Ectodermal cell (in vitro differentiated cells): ENCODE results near the gene PROKR1.
A peak's percentile ranks its signal among the peaks of the same experiment; 100 is the strongest.

Experiments used
- H3K27ac ChIP-seq: 2 replicates; pipeline ENCODE4 v1.7.0; 2013; ENCODE audit warnings: mild to moderate bottlenecking, low read depth, low read length; ENCODE audit not compliant: insufficient read depth, poor library complexity, severe bottlenecking
- H3K27me3 ChIP-seq: 2 replicates; pipeline ENCODE4 v1.7.0; 2013; ENCODE audit warnings: mild to moderate bottlenecking, low read length; ENCODE audit not compliant: insufficient read depth, control insufficient read depth, poor library complexity, severe bottlenecking
- H3K36me3 ChIP-seq: one replicate; pipeline ENCODE4 v1.7.0; 2013; ENCODE audit warnings: low read length; ENCODE audit not compliant: control insufficient read depth, insufficient read depth
- H3K4me1 ChIP-seq: one replicate; pipeline ENCODE4 v1.7.0; 2013; ENCODE audit warnings: low read length; ENCODE audit not compliant: control insufficient read depth, insufficient read depth
- H3K4me3 ChIP-seq: 2 replicates; pipeline ENCODE4 v1.7.0; 2013; ENCODE audit warnings: low read depth, low read length, control low read depth; ENCODE audit not compliant: insufficient read depth
- H3K9me3 ChIP-seq: 2 replicates; pipeline ENCODE4 v1.7.0; 2013; ENCODE audit warnings: mild to moderate bottlenecking, low read length, moderate library complexity; ENCODE audit not compliant: control insufficient read depth
- WGBS, 2 experiments: methylation state at CpG; one replicate each; pipeline ENCODE4 v1.1.7; 2013; ENCODE audit warnings: missing lambda C conversion rate in 2 of 2; 5-methylcytosine and 5-hydroxymethylcytosine counted together

PROKR1 gene

DNA sequence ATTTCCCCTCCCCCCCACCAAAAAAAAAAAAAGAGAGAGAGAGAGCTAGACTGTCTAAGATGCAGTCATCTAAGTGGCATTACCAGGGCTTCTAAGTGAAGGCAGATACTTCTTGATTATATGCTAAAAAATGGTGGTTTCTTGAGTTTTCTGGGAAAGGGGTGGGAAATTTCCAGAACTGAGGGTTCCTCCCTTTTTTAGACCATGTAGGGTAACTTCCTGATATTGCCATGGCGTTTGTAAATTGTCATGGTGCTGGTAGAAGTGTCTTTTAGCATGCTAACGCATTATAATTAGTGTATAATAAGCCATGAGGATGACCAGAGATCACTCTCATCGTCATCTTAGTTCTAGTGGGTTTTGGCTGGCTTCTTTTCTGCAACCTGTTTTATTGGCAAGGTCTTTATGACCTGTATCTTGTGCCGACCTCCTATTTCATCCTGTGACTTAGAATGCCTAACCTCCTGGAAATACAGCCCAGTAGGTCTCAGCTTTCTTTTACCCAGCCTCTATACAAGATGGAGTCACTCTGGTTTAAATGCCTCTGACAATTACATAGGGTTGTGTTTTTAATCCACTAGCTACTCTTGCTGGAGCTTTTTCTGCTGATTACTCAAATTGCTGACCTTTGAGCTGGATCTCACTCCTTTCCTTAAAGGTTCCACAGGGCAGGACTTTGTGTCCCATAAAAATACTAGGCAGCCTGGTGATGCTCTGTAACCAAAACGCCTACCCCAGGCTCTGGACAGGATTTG is 30.4 kb upstream of the PROKR1 start:
- Histone ChIP-seq H3K4me1 (no peaks in the 10 kb centered on the region), H3K9me3 (peaks cover 2% of the 10 kb centered on the region), H3K4me3 (no peak overlapping the region), H3K27me3 (no peaks in the 10 kb centered on the region), H3K27ac (no peak overlapping the region), H3K36me3 (no peaks in the 10 kb centered on the region)
- 91 to 92% methylated on average over 5 of the region's 5 CpGs for WGBS, 2 experiments

DNA sequence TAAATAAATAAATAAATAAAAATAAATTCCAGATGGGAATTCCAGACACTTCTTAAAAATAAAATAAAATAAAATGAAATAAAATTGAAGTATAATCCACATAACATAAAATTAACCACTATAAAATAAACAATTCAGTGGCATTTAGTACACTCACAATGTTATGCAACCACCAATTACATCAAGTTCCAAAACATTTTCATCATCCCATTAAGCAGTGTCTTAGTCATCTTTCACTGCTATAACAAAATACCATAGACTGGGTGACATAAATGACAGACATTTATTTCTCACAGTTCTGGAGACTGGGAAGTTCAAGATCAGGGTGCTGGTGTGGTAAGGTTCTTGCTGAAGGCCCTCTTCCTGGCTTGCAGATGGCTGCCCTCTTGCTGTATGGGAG is 22.6 kb upstream of the PROKR1 start:
- Histone ChIP-seq H3K27me3 (no peaks in the 10 kb centered on the region), H3K36me3 (no peaks in the 10 kb centered on the region), H3K4me3 (no peak overlapping the region), H3K4me1 (no peaks in the 10 kb centered on the region), H3K9me3 (peaks cover 4% of the 10 kb centered on the region), H3K27ac (no peak overlapping the region)

DNA sequence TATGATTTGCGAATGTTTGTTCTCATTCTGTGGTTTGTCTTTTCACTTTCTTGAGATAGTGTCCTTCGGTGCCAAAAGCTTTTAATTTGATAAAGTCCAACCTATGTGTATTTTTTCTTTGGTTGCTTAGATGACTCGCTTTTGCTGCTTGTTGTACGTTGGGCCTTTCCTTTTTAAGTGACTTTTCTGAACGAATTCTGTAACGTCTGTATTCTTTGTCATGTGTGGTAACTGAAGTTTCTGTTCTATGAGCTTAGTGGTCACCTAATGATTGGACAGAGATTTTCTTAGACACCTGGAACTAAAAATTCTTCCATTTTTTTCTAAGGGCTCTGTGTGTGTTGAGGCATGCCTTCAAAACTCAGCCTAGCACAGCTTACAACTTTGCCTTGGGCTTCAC is 19.6 kb upstream of the PROKR1 start:
- WGBS, 2 experiments = 89 to 97% methylated on average over 6 of the region's 6 CpGs
- no peaks in the 10 kb centered on the region for H3K4me1 ChIP-seq
- no peak overlapping the region for H3K27ac ChIP-seq
- no peaks in the 10 kb centered on the region for H3K27me3 ChIP-seq
- H3K4me3 ChIP-seq = no peak overlapping the region
- H3K36me3 ChIP-seq = no peaks in the 10 kb centered on the region
- H3K9me3 ChIP-seq = peaks cover 4% of the 10 kb centered on the region

DNA sequence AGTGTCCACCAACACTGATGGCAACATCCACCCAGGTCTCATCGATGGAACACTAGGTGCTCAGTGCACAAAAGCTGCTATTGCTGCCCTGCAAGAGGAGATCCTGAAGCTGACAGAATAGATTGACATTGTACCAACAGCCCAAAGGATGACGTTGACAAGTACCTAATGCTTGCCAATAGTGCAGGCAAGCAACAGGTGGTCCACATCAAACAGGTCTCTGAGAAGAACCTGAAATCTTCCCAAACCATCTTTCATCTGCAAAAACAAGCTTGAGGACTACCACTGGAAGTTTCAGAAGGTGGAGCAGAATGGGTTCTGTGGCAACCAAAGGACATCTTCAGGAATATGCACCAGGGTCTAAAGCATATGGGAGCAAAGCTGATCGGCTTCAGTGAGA is 15.8 kb upstream of the PROKR1 start:
- Histone ChIP-seq H3K27ac (no peak overlapping the region), H3K4me3 (no peak overlapping the region), H3K9me3 (no peaks in the 10 kb centered on the region), H3K27me3 (no peaks in the 10 kb centered on the region), H3K36me3 (no peaks in the 10 kb centered on the region), H3K4me1 (no peaks in the 10 kb centered on the region)
- 93 to 95% methylated on average over 3 of the region's 3 CpGs for WGBS, 2 experiments

DNA sequence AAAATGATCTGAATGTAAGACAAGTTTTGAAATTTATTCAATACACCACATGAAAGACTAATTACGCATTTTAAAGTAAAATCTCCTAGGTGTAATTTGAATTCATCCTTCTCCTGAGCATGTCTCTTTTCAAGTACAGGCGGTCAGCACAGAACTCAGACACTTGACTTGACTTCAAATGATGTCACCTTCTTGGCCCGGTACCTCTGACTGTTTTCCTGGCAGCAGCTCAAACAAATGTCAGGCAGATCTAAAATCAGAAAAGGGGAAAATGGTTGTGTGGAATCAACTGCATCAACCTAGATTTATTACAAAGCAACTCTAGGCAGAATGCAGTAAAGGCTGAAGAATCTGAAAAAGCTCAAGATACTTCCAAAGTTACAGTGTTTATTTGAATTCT is 11.4 kb upstream of the PROKR1 start:
- no peaks in the 10 kb centered on the region for H3K27me3 ChIP-seq
- no peak overlapping the region for H3K4me3 ChIP-seq
- whole genome bisulfite sequencing, 2 experiments = 91 to 96% methylated on average over 3 of the region's 3 CpGs
- H3K9me3 ChIP-seq = no peaks in the 10 kb centered on the region
- H3K36me3 ChIP-seq = no peaks in the 10 kb centered on the region
- peaks cover 5% of the 10 kb centered on the region for H3K4me1 ChIP-seq
- H3K27ac ChIP-seq = no peak overlapping the region

DNA sequence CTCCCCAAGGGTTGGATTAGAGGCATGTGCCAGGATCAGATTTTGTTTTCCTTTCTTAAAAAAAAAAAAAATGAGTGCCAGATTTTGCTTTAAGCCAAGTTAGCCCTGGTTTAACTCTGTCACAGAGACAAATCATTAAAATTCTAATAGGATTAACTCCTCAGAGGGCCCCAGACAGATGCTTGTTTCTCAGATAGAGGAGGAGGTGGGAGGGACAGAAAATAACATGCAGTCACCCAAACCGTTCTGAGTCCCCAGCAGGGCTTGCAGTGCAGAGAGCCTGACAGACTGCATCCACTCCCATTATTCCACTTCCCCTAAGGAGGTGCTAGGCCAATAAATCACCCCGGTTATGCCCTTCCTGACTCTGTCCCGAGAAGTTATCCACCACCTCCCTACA is 6.3 kb upstream of the PROKR1 start:
- Histone ChIP-seq H3K36me3 (no peaks in the 10 kb centered on the region), H3K27me3 (peaks cover 3% of the 10 kb centered on the region), H3K27ac (no peak overlapping the region), H3K4me3 (no peak overlapping the region), H3K9me3 (no peaks in the 10 kb centered on the region), H3K4me1 (peaks cover 5% of the 10 kb centered on the region)
- WGBS, 2 experiments = 66% methylated on average over 3 of the region's 3 CpGs

DNA sequence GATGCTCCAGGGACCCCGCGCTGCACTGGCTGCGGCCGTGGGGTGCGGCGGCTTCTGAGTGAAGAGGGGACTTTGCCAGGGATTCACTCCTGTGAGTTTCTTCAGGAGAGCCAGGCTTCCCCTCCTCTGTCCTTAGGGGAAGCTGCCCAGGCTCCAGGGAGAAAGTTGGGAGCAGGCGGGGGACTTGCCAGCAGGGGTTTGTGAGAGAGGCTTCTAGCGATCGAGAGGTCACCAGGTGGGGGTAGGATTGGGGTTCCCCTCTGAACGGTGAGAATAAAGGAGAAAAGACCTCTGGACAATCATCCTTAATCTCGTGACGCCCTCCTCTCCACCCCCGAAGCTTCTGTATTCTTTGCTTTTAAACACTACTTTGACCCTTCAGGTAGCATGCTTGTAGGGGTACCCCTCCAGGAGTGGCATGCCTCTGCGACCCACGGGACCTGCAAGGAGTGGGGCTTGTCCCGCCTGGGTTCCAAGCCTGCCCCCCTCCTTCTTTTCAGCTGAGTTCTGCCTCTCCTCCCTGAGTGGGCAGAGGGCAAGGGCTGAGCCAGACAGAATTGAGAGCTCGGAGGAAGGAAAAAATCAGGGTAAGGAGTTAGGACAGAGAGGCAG is 601 bp downstream of the PROKR1 start:
- H3K4me3 ChIP-seq = peak overlapping the region; percentile 49

DNA sequence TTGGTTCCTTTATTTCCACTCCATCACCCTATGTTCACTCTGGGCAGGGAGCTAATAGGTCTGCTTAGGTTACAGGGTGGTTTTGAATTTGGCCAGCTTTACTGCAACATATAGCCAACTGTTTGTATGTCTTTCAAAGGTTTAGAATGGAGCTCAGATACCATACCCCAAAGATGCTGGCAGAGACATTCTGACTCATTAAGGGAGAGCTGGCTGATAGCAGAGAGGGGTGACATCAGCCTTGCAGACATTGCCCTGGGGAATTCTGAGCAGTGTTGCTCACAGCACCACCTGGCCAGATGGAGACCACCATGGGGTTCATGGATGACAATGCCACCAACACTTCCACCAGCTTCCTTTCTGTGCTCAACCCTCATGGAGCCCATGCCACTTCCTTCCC is 2.1 kb downstream of the PROKR1 start:
- Histone ChIP-seq H3K4me3 (no peak overlapping the region), H3K36me3 (no peaks in the 10 kb centered on the region), H3K27me3 (peaks cover 38% of the 10 kb centered on the region), H3K27ac (no peak overlapping the region), H3K4me1 (peaks cover 7% of the 10 kb centered on the region), H3K9me3 (no peaks in the 10 kb centered on the region)

More for the DNA sequence above, 601 bp downstream of the PROKR1 start:
- peaks cover 38% of the 10 kb centered on the region for H3K27me3 ChIP-seq
- WGBS, 2 experiments = 8 to 9% methylated on average over 17 of the region's 17 CpGs
- H3K4me1 ChIP-seq = peaks cover 7% of the 10 kb centered on the region
- H3K9me3 ChIP-seq = no peaks in the 10 kb centered on the region
- no peaks in the 10 kb centered on the region for H3K36me3 ChIP-seq
- H3K27ac ChIP-seq = no peak overlapping the region

DNA sequence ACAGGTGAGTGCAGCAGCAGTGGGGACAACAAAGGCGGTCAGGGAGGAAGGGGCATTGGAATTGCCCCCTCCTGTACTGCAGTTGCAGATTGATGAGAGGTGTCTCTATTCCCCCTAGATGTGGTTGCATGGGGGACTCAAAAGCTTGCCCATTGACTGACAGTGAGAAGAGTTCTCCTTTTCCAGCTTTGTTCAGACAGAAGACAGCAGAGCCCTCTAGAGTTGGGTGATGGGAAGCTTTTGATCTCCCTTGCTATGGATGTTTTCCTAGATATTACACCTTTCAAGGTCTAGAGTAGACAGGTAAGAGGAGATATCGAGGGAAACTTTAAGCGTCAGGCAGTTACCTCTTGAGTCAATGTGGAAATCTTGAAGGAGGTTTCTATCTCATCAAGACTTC is 2.9 kb downstream of the PROKR1 start:
- Histone ChIP-seq H3K27ac (no peak overlapping the region), H3K4me1 (peaks cover 7% of the 10 kb centered on the region), H3K27me3 (peaks cover 38% of the 10 kb centered on the region), H3K36me3 (no peaks in the 10 kb centered on the region), H3K4me3 (no peak overlapping the region), H3K9me3 (no peaks in the 10 kb centered on the region)
- WGBS, 2 experiments = 92 to 97% methylated on average over 3 of the region's 3 CpGs

DNA sequence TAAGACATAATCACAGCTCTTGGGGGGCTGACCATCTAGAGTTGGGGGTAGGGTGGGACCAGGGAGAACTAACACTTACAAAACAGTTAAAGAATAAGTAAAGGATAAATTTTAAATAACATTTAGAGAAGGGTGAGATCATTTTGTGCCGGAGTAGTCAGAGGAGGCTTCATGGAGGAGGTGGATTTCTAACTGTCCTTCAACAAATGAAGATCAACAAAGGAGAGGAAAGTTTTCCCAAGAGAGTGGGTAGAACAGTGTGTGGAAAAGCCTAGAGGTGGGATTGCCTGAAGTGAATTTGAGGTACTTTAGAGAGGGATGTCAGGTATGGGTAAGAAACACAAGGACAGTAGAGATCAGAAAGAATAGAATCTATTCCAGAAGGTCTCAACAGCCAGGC is 7.3 kb downstream of the PROKR1 start:
- H3K9me3 ChIP-seq = no peaks in the 10 kb centered on the region
- no peaks in the 10 kb centered on the region for H3K4me1 ChIP-seq
- no peaks in the 10 kb centered on the region for H3K27me3 ChIP-seq
- H3K27ac ChIP-seq = no peak overlapping the region
- no peaks in the 10 kb centered on the region for H3K36me3 ChIP-seq
- no peak overlapping the region for H3K4me3 ChIP-seq
- 90 to 100% methylated on average over 1 of the region's 1 CpG for WGBS, 2 experiments
